Neutrophil (primary cell): ENCODE data around the gene SAMD11.

Experiments
- H3K27ac ChIP-seq: fragments of 200-600 bp; sonication (generic); 2 replicates; pipeline ENCODE4 v1.5.1; 2016; ENCODE audit warnings: mild to moderate bottlenecking, moderate library complexity
- H3K27me3 ChIP-seq: fragments of 200-600 bp; sonication (generic); 2 replicates; pipeline ENCODE4 v1.6.0; 2016; ENCODE audit warnings: mild to moderate bottlenecking
- H3K36me3 ChIP-seq: fragments of 200-600 bp; sonication (generic); 2 replicates; pipeline ENCODE4 v1.5.1; 2017
- H3K4me1 ChIP-seq, 2 experiments: fragments of 200-600 bp in 1 of 2; sonication (generic) in 1 of 2; 1 replicate in 1 of 2; 2 replicates in 1 of 2; pipeline versions ENCODE4 v1.5.1 to v1.6.1; 2013 to 2016; ENCODE audit warnings: low read depth in 1 of 2, low read length in 1 of 2, mild to moderate bottlenecking in 1 of 2, moderate library complexity in 1 of 2; ENCODE audit not compliant: control insufficient read depth in 1 of 2, insufficient read depth in 1 of 2
- H3K4me3 ChIP-seq, 2 experiments: fragments of 200-600 bp in 1 of 2; sonication (generic) in 1 of 2; 1 replicate in 1 of 2; 2 replicates in 1 of 2; pipeline ENCODE4 v1.5.1; 2013 to 2016; ENCODE audit warnings: low read depth in 1 of 2, low read length in 1 of 2, mild to moderate bottlenecking in 1 of 2, moderate library complexity in 1 of 2
- H3K9me3 ChIP-seq: fragments of 200-600 bp; sonication (generic); 2 replicates; pipeline ENCODE4 v1.5.1; 2016
- CTCF ChIP-seq: fragments of 200-600 bp; sonication (generic); IDR thresholded peaks from 2 replicates; pipeline ENCODE4 v1.5.1; 2016; ENCODE audit warnings: antibody characterized with exemption

SAMD11 gene

GRCh38 chr1:971751-972506 lies 48.2 kb downstream of the SAMD11 start:
- Histone ChIP-seq H3K27me3 (peaks cover 97% of the 10 kb centered on the region), H3K9me3 (no peaks in the 10 kb centered on the region), H3K4me3 (no peak overlapping the region), H3K4me1 (peaks cover 5 to 9% of the 10 kb centered on the region in 2 experiments), H3K27ac (no peak overlapping the region), H3K36me3 (no peaks in the 10 kb centered on the region)
- no peak for TF ChIP-seq CTCF

- TF ChIP-seq CTCF: no peak
- Histone ChIP-seq H3K4me1 (peaks cover 3 to 5% of the 10 kb centered on the region in 2 experiments), H3K27me3 (peaks cover 87% of the 10 kb centered on the region), H3K36me3 (no peaks in the 10 kb centered on the region), H3K27ac (no peak overlapping the region), H3K9me3 (no peaks in the 10 kb centered on the region), H3K4me3 (no peak overlapping the region)
Measured at GRCh38 chr1:972726-973458, 49.2 kb downstream of the SAMD11 start.

GRCh38 chr1:973459-974292 lies 50.0 kb downstream of the SAMD11 start:
- no peak for TF ChIP-seq CTCF
- H3K4me3 ChIP-seq: no peak overlapping the region
- H3K4me1 ChIP-seq: peaks cover 3 to 5% of the 10 kb centered on the region in 2 experiments
- H3K36me3 ChIP-seq: no peaks in the 10 kb centered on the region
- H3K27ac ChIP-seq: no peak overlapping the region
- no peaks in the 10 kb centered on the region for H3K9me3 ChIP-seq
- H3K27me3 ChIP-seq: peaks cover 79% of the 10 kb centered on the region

- peaks cover 74% of the 10 kb centered on the region for H3K27me3 ChIP-seq
- no peak overlapping the region for H3K27ac ChIP-seq
- no peaks in the 10 kb centered on the region for H3K36me3 ChIP-seq
- no peak for TF ChIP-seq CTCF
- H3K4me3 ChIP-seq: no peak overlapping the region
- H3K9me3 ChIP-seq: no peaks in the 10 kb centered on the region
- peaks cover 3 to 5% of the 10 kb centered on the region in 2 experiments for H3K4me1 ChIP-seq
Measured at GRCh38 chr1:974293-974640, 50.5 kb downstream of the SAMD11 start.

GRCh38 chr1:974687-975328 lies 51.1 kb downstream of the SAMD11 start:
- Histone ChIP-seq H3K4me3 (no peak overlapping the region), H3K9me3 (no peaks in the 10 kb centered on the region), H3K27ac (no peak overlapping the region), H3K36me3 (no peaks in the 10 kb centered on the region), H3K27me3 (peaks cover 73% of the 10 kb centered on the region), H3K4me1 (peaks cover 3 to 5% of the 10 kb centered on the region in 2 experiments)
- TF ChIP-seq CTCF: no peak
